ENCODE data around the gene THSD4.

THSD4 gene

DNA sequence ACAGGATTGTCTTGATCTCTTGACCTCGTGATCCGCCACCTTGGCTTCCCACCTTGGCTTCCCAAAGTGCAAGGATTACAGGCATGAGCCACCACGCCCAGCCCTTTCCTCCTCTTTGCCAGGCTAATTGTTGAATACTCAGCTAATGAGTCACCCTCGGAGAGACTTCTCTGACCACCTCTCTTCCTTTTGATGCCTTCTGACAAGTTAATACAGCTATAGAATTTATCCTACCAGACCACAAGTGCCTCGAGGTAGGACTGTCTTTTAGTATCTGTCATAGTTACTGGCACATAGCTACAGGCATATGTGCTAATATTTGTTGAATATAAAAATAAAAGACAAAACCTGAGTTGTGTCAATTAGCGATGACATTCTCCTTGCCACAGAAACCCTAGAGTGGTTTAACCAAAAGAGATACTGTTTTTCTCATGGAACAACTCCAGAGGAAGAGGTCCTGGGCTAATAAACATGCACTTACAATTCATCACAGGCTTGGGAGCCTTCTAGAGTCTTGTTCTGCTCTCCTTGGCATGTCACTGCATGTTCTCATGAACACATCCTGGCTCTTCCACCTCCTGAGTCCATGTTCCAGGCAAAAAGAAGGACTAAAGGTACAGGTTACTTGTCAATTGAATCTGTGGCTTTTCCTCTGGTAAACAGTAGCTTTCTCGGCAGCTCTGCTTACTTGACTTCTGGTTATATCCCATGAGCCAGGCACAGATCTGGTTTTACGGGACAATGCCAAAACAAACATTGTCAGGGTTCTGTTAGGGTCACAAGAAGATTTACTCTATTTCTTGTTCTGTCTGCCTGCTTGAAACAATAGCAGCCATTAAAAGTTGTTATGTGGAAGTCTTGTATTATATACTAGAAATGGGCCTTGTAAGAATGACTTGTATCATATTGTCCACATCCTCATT lies 332.3 kb downstream of the THSD4 start:
- Mint-ChIP-seq H3K36me3 (ENCODE audit: low read depth) (no peaks in the 10 kb centered on the region), H3K4me1 (ENCODE audit: low read depth) (peaks cover 12% of the 10 kb centered on the region), H3K9me3 (no peaks in the 10 kb centered on the region), H3K4me3 (no peak overlapping the region), H3K27ac (no peak overlapping the region), H3K27me3 (peaks cover 2% of the 10 kb centered on the region)
- intact Hi-C loops (cut with micrococcal nuclease): loop anchor here (1.0 kb wide), 1 partner anchor 283 kb away; no protein-coding TSS in a partner anchor

DNA sequence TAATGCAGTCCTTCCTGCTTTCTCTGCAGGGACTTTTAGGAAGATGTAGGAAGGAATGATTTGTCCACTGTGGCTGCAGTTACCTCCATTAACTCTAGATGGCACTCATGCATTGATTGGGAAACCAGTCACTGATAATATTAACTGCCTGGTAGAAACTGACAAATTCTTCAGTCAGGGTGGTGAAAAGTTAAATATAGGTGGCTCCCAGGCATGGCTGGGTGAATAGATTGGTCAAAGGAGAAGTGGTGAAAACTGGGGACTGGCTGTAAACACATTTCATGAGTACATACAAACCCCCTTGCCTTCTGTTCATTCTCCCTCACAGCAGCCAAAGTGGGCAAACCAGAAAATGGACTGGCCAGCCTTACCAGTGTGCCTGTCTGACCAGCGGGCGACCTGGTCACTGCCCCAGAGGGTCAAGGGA lies 333.4 kb downstream of the THSD4 start:
- intact Hi-C loops (cut with micrococcal nuclease): loop anchor here (1.0 kb wide), 1 partner anchor 282 kb away; no protein-coding TSS in a partner anchor
- Mint-ChIP-seq H3K27me3 (peaks cover 2% of the 10 kb centered on the region), H3K4me1 (ENCODE audit: low read depth) (peaks cover under 1% of the 10 kb centered on the region), H3K36me3 (ENCODE audit: low read depth) (no peaks in the 10 kb centered on the region), H3K27ac (no peak overlapping the region), H3K9me3 (no peaks in the 10 kb centered on the region), H3K4me3 (no peak overlapping the region)

DNA sequence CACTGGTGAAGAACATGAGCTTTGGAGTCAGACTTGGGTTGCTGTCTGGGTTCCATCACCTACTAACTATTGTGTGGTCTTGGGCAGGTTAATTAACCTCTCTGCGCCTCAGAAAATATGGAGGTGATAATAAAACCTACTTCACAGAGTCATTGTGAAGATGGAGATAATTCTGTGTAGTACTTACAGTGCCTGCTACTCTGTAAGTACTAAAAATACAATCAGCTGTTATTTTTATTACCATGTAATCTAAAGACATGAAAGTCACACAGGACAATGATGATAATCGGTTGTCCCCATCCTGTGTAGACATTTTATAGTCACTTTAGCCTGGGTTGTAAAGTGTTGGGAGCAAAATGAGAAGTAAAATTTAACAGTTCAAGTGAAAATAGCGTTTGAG lies 334.1 kb downstream of the THSD4 start:
- Mint-ChIP-seq H3K27me3 (peaks cover 2% of the 10 kb centered on the region), H3K4me1 (ENCODE audit: low read depth) (no peaks in the 10 kb centered on the region), H3K4me3 (no peak overlapping the region), H3K36me3 (ENCODE audit: low read depth) (no peaks in the 10 kb centered on the region), H3K9me3 (no peaks in the 10 kb centered on the region), H3K27ac (no peak overlapping the region)
- intact Hi-C loops (cut with micrococcal nuclease): no loop called here

DNA sequence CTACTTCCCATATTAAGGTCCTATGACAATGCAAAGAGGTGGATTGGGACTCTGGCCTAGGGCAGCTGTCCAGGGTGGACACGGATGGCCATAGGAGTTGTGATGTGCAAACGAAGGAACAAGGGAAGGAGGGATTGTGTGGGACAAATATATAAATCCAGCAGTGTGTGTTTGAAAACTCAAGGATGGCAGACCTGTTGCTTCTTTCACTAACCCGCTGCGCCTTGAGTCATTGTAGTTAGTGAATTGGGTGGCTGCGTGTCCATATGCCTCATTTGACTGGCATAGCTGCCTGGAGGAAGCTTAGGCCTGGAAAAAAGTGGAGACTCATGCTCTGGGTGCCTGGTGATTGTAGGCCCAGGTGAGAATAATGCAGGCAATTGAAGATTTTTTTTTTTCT lies 334.7 kb downstream of the THSD4 start:
- Mint-ChIP-seq H3K4me1 (ENCODE audit: low read depth) (no peaks in the 10 kb centered on the region), H3K9me3 (no peaks in the 10 kb centered on the region), H3K4me3 (no peak overlapping the region), H3K36me3 (ENCODE audit: low read depth) (no peaks in the 10 kb centered on the region), H3K27ac (no peak overlapping the region), H3K27me3 (peaks cover 2% of the 10 kb centered on the region)
- intact Hi-C loops (cut with micrococcal nuclease): no loop called here

DNA sequence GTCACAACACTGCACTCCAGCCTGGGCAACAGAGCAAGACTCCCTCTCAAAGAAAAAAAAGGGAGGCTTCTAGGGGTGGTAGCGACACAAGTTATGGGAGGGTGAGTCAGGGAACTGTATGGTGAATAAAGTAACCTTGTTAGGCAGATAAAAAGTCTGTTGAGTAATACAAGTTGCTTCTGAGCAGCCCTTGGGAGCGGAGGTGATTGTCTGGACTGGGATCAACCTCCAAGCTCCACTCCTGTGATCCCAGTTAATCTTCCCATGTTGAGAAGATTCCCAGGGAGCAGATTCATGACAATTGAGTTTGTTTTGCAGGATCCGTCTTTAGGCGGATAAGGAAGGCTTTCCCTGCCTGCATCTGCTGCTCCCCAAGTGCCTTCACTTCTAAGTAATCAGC lies 335.9 kb downstream of the THSD4 start:
- Mint-ChIP-seq H3K4me1 (ENCODE audit: low read depth) (no peaks in the 10 kb centered on the region), H3K36me3 (ENCODE audit: low read depth) (no peaks in the 10 kb centered on the region), H3K27me3 (peaks cover 3% of the 10 kb centered on the region), H3K27ac (no peak overlapping the region), H3K9me3 (no peaks in the 10 kb centered on the region), H3K4me3 (no peak overlapping the region)
- intact Hi-C loops (cut with micrococcal nuclease): no loop called here

DNA sequence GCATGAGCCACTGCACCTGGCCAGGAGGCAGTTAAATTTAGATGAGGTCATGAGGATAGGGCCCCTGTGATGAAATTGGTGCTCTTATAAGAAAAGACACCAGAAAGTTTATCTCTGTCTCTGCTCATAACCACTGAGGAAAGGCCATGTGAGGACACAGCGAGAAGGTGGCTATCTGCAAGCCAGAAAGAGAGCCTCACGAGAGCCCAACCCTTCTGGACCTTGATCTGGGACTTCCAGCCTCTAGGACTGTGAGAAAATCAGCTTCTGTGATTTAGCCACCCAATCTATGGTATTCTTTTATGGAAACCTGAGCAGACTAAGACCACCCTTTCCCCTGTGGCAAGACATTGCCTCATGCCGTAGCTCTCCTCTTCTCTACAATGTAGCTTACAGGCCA lies 337.6 kb downstream of the THSD4 start:
- H3K4me1 Mint-ChIP-seq (ENCODE audit: low read depth): no peaks in the 10 kb centered on the region
- H3K27me3 Mint-ChIP-seq: peaks cover 7% of the 10 kb centered on the region
- H3K36me3 Mint-ChIP-seq (ENCODE audit: low read depth): no peaks in the 10 kb centered on the region
- intact Hi-C loops (cut with micrococcal nuclease): no loop called here
- no peak overlapping the region for H3K27ac Mint-ChIP-seq
- H3K4me3 Mint-ChIP-seq: no peak overlapping the region
- no peaks in the 10 kb centered on the region for H3K9me3 Mint-ChIP-seq

DNA sequence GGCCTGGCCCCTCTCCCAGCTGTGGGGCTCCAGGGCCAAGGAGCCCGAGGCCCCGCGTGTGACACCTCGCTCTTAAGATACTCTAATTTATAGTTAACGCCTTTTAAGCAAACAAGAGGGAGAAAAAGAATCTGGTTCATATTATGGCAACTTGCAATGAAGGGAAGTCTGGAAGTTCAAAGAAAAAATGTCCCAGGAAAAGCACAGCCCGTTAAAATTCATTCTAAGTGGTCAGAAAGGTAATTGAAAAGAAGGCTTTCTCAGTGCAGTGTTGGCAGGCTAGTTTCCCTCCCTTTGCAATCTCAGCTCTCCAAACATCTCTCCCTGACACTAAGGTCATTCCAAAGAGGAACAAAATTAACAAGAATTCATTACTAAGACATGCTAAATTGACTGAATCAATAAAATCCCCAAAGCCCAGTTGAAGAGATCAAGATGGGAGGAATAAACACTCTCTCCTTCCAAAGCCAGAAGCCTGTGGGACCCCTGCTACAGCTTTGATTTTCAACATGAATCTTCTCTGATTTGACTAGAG lies 339.3 kb downstream of the THSD4 start:
- no peaks in the 10 kb centered on the region for H3K36me3 Mint-ChIP-seq (ENCODE audit: low read depth)
- intact Hi-C loops (cut with micrococcal nuclease): no loop called here
- H3K9me3 Mint-ChIP-seq: no peaks in the 10 kb centered on the region
- no peak overlapping the region for H3K4me3 Mint-ChIP-seq
- H3K27ac Mint-ChIP-seq: no peak overlapping the region
- H3K4me1 Mint-ChIP-seq (ENCODE audit: low read depth): no peaks in the 10 kb centered on the region
- peaks cover 10% of the 10 kb centered on the region for H3K27me3 Mint-ChIP-seq

DNA sequence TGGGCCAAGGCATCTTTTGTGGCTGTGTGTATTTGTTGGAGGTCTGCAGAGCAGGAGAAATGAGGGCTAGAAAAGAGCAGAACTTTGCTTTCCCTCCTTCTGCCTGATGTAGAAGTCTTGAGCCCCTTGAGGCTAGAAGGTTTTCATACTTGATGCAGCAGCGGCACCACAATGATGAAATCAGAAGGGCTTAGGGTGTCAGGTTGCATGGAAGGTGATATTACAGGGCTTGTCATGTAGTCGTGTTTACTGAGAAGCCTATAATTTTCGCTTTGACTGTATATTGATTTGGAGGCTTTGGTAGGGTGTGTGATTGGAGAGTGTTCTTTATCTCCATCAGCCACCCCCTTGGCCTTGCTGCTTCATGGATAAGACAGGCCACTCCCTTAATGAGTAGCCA lies 339.8 kb downstream of the THSD4 start:
- Mint-ChIP-seq H3K27me3 (peaks cover 10% of the 10 kb centered on the region), H3K36me3 (ENCODE audit: low read depth) (no peaks in the 10 kb centered on the region), H3K4me1 (ENCODE audit: low read depth) (no peaks in the 10 kb centered on the region), H3K9me3 (no peaks in the 10 kb centered on the region), H3K4me3 (no peak overlapping the region), H3K27ac (no peak overlapping the region)
- intact Hi-C loops (cut with micrococcal nuclease): no loop called here

DNA sequence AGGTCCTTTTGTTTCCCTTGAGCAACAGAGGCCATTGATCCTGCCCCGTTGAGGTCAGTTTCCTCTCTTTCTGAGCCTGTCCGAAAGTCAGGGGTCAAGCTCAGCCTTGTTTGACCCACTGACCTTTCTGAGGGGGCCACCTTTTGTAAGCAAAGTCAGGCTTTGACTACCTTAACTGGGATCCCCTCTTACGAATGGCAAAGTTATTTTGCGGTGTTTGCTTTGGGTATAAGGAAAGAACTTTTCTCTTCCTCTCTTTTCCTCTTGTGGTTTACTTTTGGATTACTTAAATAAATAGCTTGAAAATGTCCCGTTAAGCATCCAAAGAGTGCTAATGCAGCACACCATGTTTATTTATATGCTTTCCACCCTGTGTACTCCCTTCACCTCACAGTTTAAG lies 340.6 kb downstream of the THSD4 start:
- Mint-ChIP-seq H3K27ac (no peak overlapping the region), H3K4me3 (no peak overlapping the region), H3K9me3 (no peaks in the 10 kb centered on the region), H3K27me3 (peaks cover 10% of the 10 kb centered on the region), H3K36me3 (ENCODE audit: low read depth) (no peaks in the 10 kb centered on the region), H3K4me1 (ENCODE audit: low read depth) (no peaks in the 10 kb centered on the region)
- intact Hi-C loops (cut with micrococcal nuclease): no loop called here

DNA sequence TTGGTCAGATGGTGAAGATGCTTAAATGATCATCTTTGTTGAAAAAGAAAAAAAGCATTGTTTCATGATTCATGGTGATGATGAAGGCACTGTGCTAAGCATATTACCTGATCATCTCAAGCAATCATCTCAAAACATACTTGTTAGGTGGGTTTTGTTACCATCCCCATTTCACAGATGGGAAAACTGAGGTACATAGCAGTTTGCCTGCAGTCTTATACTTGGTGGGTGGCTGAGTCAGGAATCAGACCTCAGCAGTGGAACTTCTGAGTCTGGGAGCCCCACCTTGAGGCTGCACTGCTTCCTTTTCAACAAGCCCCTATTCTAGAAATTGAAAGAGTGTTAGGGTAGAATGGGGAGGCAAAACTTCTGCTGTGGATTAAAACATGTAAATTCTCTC lies 341.1 kb downstream of the THSD4 start:
- no peak overlapping the region for H3K27ac Mint-ChIP-seq
- H3K4me1 Mint-ChIP-seq (ENCODE audit: low read depth): no peaks in the 10 kb centered on the region
- H3K27me3 Mint-ChIP-seq: peaks cover 10% of the 10 kb centered on the region
- intact Hi-C loops (cut with micrococcal nuclease): no loop called here
- no peak overlapping the region for H3K4me3 Mint-ChIP-seq
- no peaks in the 10 kb centered on the region for H3K36me3 Mint-ChIP-seq (ENCODE audit: low read depth)
- no peaks in the 10 kb centered on the region for H3K9me3 Mint-ChIP-seq

DNA sequence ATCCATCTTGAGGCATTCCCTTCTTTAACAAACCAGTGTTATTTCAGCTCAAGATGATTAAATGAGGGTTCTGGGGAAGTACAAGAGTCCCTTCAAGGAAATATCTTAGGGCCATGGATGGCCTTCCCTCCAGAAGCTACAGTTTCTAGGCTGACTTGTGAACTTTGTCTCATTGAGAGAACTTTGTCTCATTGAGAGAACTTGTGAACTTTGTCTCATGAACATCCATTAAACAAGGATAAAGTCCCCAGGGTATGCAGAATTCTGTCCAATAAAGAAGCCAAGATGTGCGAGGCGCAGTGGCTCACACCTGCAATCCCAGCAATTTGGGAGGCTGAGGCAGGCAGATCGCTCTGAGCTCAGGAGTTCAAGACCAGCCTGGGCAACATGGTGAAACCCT lies 341.5 kb downstream of the THSD4 start:
- intact Hi-C loops (cut with micrococcal nuclease): no loop called here
- Mint-ChIP-seq H3K27ac (no peak overlapping the region), H3K36me3 (ENCODE audit: low read depth) (no peaks in the 10 kb centered on the region), H3K4me3 (no peak overlapping the region), H3K4me1 (ENCODE audit: low read depth) (no peaks in the 10 kb centered on the region), H3K9me3 (no peaks in the 10 kb centered on the region), H3K27me3 (peaks cover 10% of the 10 kb centered on the region)

DNA sequence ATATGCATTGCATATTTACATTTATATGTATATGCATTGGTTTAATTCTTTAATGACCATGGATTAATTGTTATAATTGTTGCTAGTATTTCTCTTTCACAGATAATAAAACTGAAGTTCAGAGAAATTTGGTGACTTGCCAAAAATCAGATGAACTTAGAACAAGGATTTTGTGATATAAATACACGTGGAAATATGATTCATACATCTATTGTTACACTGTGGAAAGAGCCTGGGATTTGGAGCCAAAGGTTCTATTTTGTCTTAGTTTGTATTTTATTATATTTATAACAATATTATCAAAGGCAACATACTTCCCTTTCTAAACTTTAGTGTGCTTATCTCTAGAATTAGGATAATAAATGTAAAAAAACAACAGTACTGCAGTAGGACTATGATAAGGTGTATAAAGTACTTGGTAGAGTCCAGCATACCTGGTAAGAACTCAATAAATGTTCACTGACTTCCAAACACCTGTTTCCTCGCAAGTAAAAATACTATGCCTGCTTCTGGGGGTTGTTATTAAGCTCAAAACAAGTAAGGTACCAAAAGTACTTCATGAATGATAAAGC lies 342.9 kb downstream of the THSD4 start:
- intact Hi-C loops (cut with micrococcal nuclease): no loop called here
- Mint-ChIP-seq H3K27ac (no peak overlapping the region), H3K36me3 (ENCODE audit: low read depth) (no peaks in the 10 kb centered on the region), H3K27me3 (peaks cover 8% of the 10 kb centered on the region), H3K4me3 (no peak overlapping the region), H3K4me1 (ENCODE audit: low read depth) (no peaks in the 10 kb centered on the region), H3K9me3 (no peaks in the 10 kb centered on the region)

DNA sequence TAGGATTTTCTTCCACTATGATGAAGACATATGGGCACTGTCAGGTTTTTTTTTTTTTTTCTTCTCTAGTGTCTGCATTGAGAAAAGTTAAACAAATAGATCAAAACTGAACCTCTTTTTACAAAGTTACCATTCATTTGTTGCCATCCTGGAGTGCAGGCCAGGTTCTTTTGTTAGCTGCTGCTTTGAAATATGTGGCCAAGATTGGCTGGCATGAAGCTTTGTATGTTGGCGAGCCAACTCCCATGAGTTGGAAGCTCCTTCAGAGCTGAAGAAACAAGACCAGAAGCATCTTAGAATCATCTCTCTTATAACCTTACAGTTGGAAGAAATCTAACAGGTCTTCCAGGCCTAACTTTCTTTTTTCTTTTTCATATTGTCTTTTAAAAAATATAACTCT lies 346.5 kb downstream of the THSD4 start:
- intact Hi-C loops (cut with micrococcal nuclease): no loop called here
- peaks cover 8% of the 10 kb centered on the region for H3K27me3 Mint-ChIP-seq
- H3K36me3 Mint-ChIP-seq (ENCODE audit: low read depth): no peaks in the 10 kb centered on the region
- no peak overlapping the region for H3K4me3 Mint-ChIP-seq
- no peak overlapping the region for H3K27ac Mint-ChIP-seq
- no peaks in the 10 kb centered on the region for H3K9me3 Mint-ChIP-seq
- H3K4me1 Mint-ChIP-seq (ENCODE audit: low read depth): no peaks in the 10 kb centered on the region

DNA sequence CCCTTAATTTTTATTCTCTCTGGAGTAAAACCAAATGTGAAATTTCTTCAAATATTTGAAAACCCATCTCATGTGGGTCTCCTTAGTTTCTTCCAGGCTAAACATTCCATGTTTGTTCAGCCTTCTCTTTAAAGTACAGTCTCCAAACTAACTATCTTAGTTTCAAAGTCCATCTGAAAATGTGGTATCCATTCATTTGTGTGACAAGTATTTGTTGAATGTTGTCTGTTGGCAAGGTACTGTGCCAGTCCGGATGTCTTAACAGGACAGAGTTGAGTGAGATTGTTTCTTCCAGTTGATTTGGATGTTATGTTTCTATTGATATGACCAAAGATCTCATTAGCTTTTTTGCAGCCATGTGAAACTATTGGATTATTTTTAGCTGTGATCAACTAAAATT lies 347.4 kb downstream of the THSD4 start:
- Mint-ChIP-seq H3K27ac (no peak overlapping the region), H3K4me1 (ENCODE audit: low read depth) (no peaks in the 10 kb centered on the region), H3K4me3 (no peak overlapping the region), H3K36me3 (ENCODE audit: low read depth) (no peaks in the 10 kb centered on the region), H3K27me3 (peaks cover 5% of the 10 kb centered on the region), H3K9me3 (no peaks in the 10 kb centered on the region)
- intact Hi-C loops (cut with micrococcal nuclease): no loop called here
